Stimulated activated effector memory CD8-positive, alpha-beta T cell treated with anti-CD3 and anti-CD28 coated beads, Interleukin-12 subunit alpha, Interleukin-12 subunit beta, amount 100 ng/mL, for 72 hours (primary cell): ENCODE data around the gene COL6A2.
A peak's percentile ranks its signal among the peaks of the same experiment; 100 is the strongest.
"Not testable (repeated sequence)": the region's sequence is repeated elsewhere in the genome, so short reads cannot be mapped to it uniquely, and the experiment has no call there.

Experiments used
- ATAC-seq: fragments of 150-1000 bp; cut with Tn5 transposase; 2 replicates; pipeline ENCODE4 v1.10.0; 2021
- DNase-seq, 2 donors: peaks; one replicate each; pipeline ENCODE4 v3.0.0; 2021 to 2022; ENCODE audit warnings: low spot score in 2 of 2
- H3K27ac Mint-ChIP-seq: one replicate; pipeline ENCODE4 v1.8.0; 2022; ENCODE audit warnings: mild to moderate bottlenecking, mixed read lengths
- H3K36me3 Mint-ChIP-seq: one replicate; pipeline ENCODE4 v1.8.0; 2022; ENCODE audit warnings: mild to moderate bottlenecking, mixed read lengths
- H3K4me1 Mint-ChIP-seq: one replicate; pipeline ENCODE4 v1.8.0; 2022; ENCODE audit warnings: mixed read lengths
- H3K4me3 Mint-ChIP-seq: one replicate; pipeline ENCODE4 v1.8.0; 2022; ENCODE audit warnings: mild to moderate bottlenecking, mixed read lengths
- H3K9me3 Mint-ChIP-seq: one replicate; pipeline ENCODE4 v1.8.0; 2022; ENCODE audit warnings: mixed read lengths

Gene COL6A2

DNA sequence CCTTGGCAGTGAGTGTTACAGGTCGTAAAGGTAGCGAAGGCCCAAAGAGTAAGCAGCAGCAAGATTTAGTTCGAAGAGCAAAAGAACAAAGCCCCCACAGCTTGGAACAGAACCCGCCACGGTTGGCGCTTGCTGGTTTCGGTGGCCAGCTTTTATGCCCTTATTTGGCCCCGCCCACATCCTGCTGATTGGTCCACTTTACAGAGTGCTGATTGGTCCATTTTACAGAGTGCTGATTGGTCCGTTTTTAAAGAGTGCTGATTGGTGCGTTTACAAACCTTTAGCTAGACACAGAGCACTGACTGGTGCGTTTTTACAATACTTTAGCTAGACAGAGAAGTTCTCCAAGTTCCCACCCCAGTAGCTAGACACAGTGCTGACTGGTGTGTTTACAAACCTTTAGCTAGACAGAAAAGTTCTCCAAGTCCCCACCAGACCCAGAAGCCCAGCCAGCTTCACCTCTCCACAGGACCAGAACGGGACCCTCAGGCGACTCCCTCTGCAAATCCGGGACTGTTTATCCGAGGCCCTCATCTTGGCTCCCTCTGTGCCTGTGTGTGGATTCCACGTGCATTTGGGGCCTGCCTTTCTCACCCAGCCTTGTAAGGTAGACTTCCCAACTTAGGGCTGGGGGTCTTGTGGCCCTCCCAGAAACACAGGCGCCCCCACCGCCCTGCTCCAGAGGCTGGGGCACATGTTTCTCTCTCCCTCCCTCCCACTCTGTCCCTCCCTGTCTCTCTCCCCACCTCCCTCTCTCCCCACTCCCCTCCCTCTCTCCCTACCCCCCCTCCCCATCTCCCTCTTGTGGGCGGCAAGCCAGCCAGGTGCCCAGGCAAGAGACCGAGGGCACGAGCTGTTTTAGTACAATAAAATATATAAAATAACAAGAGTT is 44.9 kb downstream of the COL6A2 start:
- Mint-ChIP-seq H3K9me3 (no peaks in the 10 kb centered on the region), H3K27ac (peak overlapping the region; percentile 91), H3K4me3 (peak overlapping the region; percentile 76), H3K36me3 (no peaks in the 10 kb centered on the region), H3K4me1 (peaks cover 15% of the 10 kb centered on the region)
- ATAC-seq (no peak), DNase-seq (no peak)

- peak overlapping the region; percentile 76 for H3K4me3 Mint-ChIP-seq
- no peak for ATAC-seq
- H3K4me1 Mint-ChIP-seq: peaks cover 15% of the 10 kb centered on the region
These were observed 46.7 kb downstream of the COL6A2 start for GRCh38 chr21:46144464-46145070.

GRCh38 chr21:46145159-46145839 is 47.4 kb downstream of the COL6A2 start:
- Mint-ChIP-seq H3K36me3 (no peaks in the 10 kb centered on the region), H3K27ac (peak overlapping the region; percentile 91), H3K4me3 (no peak overlapping the region), H3K4me1 (peaks cover 15% of the 10 kb centered on the region), H3K9me3 (no peaks in the 10 kb centered on the region)
- ATAC-seq (no peak), DNase-seq (no peak)

More at GRCh38 chr21:46144464-46145070, 46.7 kb downstream of the COL6A2 start:
- no peak for DNase-seq
- H3K36me3 Mint-ChIP-seq: no peaks in the 10 kb centered on the region
- no peaks in the 10 kb centered on the region for H3K9me3 Mint-ChIP-seq
- peak overlapping the region; percentile 91 for H3K27ac Mint-ChIP-seq

DNA sequence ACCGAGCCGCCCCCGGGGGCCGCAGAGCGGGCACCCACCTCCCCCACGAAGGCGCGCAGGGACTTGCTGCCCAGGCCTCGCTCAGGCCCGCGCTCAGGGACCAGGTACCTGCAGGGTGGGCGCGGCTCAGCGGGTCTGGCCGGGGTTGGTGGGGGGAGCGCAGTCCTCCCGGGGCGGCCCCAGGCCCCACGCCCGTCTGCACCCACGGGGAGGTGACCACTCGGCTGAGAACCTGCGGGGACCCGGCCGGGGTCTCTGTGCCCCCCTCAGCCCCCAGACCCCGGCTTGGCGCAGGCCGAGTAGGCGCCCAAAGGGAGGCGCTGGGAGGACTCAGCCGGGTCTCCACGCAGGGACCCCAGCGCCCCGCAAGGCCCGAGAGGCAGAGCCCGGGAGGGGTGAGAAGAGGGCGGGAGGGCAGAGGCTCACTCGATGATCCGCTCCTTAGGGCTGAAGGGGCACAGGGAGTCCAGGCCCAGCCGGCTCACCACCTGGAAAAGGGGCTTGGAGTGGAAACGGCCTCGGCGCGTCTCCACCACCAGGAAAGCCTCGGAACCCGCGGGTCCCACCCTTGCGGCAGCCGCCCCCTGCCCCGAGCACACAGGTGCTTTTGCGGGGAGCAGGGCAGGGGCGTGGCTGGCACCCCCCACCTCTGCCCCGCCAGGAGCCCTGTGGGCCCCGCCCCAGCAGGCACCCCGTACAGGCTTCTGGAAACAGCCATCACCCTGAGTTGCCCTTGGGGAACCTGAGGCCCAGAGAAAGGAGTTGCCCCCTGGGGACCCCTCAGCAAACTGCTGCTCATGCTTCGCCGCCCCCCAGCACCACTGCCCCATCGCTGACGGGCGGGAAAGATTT is 48.2 kb downstream of the COL6A2 start:
- peak overlapping the region; percentile 32 for H3K27ac Mint-ChIP-seq

DNA sequence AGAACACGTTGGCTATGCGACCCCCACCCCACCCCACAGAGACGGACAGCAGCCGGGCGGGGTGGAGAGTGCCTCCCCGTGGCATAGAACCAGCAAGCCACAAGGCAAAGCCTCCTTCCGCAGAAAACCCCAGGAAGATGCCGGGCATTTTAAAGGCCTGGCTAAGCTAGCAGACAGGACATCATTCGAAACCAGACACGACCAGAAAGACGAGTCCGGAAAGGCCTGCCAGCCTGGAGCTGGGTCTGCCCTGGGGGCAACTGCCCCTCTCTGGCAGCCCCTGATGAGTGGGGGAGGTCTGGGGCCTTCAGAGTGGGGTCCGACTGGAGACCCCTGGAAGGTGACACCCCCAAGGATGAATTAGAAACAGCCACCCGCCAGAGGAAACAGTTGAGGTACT is 48.9 kb downstream of the COL6A2 start:
- DNase-seq (no peak), ATAC-seq (no peak)
- Mint-ChIP-seq H3K27ac (peak overlapping the region; percentile 32), H3K4me1 (peaks cover 15% of the 10 kb centered on the region), H3K36me3 (no peaks in the 10 kb centered on the region), H3K4me3 (no peak overlapping the region), H3K9me3 (no peaks in the 10 kb centered on the region)

More for the DNA sequence above, 48.2 kb downstream of the COL6A2 start:
- Mint-ChIP-seq H3K9me3 (no peaks in the 10 kb centered on the region), H3K4me3 (no peak overlapping the region), H3K4me1 (peaks cover 15% of the 10 kb centered on the region), H3K36me3 (no peaks in the 10 kb centered on the region)
- DNase-seq: no peak
- ATAC-seq: no peak

DNA sequence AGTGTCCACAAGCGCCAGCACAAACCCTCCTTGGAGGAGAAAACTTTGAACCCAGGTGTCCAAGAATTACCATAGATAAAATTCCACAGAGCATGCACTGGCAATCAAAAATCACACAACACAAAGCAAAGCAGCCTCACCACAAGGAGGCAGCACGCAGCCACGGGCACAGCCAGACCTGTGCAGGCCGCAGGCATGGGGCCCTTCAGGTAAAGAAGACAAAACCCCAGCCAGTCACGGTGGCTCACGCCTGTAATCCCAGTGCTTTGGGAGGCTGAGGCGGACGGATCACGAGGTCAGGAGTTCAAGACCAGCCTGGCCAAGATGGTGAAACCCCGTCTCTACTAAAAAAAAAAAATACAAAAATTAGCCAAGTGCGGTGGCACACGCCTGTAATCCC is 49.5 kb downstream of the COL6A2 start:
- not testable (repeated sequence) for H3K36me3 Mint-ChIP-seq, H3K4me3 Mint-ChIP-seq, ATAC-seq, H3K9me3 Mint-ChIP-seq, H3K27ac Mint-ChIP-seq
- peaks cover 15% of the 10 kb centered on the region for H3K4me1 Mint-ChIP-seq
- DNase-seq: peak in 1 of 2 donors; percentile 63

GRCh38 chr21:46148106-46148505 is 50.2 kb downstream of the COL6A2 start:
- ATAC-seq (no peak), DNase-seq (no peak)
- Mint-ChIP-seq H3K4me3 (no peak overlapping the region), H3K27ac (no peak overlapping the region), H3K4me1 (peaks cover 15% of the 10 kb centered on the region), H3K9me3 (no peaks in the 10 kb centered on the region), H3K36me3 (no peaks in the 10 kb centered on the region)

DNA sequence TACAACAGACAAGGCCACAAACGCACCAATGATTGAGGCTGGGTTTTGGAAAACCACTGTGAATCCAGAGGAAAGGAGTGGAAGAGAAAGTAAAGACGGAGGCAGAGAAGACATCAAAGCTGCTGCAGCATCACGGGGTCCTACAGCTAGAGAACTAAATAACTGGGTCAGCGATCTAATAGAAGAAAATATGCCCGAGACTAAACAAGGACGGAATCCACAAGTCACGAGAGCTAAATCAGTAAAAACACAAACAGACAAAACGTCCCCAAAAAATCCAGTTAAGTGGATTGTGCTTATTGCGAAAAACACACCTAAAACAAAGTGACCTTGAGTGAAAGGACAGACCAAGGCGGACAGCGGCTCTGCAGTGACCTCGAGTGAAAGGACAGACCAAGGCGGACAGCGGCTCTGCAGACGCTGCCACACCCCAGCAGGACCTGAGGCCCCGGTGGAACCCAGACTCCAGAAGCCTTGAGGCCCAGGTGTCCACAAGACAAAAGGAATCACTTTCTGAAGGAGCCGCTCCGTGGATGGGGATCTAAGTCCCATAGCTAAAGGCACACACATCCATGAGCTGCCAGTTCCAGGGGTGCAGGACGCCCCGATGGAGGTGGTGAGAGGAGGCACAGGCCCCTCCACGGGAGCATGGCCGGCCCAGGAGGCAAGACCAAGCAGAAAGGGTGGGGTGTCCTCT is 51.4 kb downstream of the COL6A2 start:
- Mint-ChIP-seq H3K4me1 (peaks cover 5% of the 10 kb centered on the region), H3K27ac (no peak overlapping the region), H3K9me3 (no peaks in the 10 kb centered on the region), H3K36me3 (no peaks in the 10 kb centered on the region), H3K4me3 (no peak overlapping the region)
- ATAC-seq: no peak
- no peak for DNase-seq

DNA sequence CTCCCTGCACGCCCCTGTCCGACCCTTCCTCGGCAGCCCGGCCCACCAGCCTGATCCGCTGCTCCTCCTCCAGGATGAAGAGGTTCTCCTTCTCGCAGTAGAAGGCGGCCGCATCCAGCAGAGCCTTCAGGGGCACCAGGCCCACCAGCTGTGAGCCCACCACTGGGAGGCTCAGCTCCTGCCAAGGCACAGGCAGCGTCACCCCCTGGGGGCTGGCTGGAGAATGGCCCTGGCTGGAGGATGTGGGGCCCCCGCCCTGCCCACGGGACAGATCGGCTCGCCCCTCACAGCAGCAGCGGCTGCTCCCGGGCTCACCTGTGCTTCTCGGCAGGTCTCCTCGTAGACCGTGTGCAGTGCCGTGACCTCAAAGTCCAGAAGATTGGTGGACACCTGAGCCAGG is 52.2 kb downstream of the COL6A2 start:
- no peaks in the 10 kb centered on the region for H3K9me3 Mint-ChIP-seq
- no peak overlapping the region for H3K27ac Mint-ChIP-seq
- H3K4me3 Mint-ChIP-seq: no peak overlapping the region
- no peaks in the 10 kb centered on the region for H3K4me1 Mint-ChIP-seq
- no peak for DNase-seq
- no peak for ATAC-seq
- H3K36me3 Mint-ChIP-seq: no peaks in the 10 kb centered on the region

DNA sequence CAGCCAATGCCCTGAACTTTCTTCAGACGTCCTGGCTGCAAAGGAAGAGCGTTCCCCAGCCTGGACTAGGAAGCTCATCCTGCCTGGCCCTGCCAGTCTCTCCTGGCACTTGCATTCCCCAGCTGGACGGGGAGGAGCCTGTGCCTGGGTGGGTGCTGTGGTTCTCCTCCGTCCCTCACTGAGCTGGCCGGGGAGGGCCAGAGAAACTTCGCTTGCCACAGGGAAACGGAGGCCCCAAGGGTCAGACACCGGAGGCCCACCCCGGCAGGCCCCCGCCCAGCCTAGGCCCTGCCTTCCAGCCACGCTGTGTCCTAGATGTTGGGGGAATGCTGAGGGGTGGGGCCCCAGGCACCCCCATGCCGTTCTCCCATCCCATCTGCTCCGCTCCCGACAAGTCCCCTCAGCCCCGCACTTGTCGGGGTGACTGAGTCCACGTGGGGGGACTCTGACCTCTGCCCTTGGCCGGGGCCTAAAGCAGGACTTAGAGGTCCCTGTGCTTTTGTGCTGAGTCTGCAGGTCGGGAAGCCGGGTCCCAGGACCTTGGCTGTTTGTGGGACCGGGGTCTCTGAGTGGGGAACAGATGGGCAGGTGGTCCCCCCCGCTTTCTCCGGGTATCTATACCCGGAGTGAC is 52.7 kb downstream of the COL6A2 start:
- Mint-ChIP-seq H3K4me3 (no peak overlapping the region), H3K36me3 (no peaks in the 10 kb centered on the region), H3K9me3 (no peaks in the 10 kb centered on the region), H3K4me1 (no peaks in the 10 kb centered on the region), H3K27ac (no peak overlapping the region)
- ATAC-seq (no peak), DNase-seq (no peak)

- DNase-seq: no peak
- Mint-ChIP-seq H3K27ac (no peak overlapping the region), H3K4me1 (no peaks in the 10 kb centered on the region), H3K36me3 (no peaks in the 10 kb centered on the region), H3K4me3 (no peak overlapping the region), H3K9me3 (no peaks in the 10 kb centered on the region)
- no peak for ATAC-seq
These were observed 53.5 kb downstream of the COL6A2 start for GRCh38 chr21:46151261-46151988.

GRCh38 chr21:46151989-46152926 is 54.3 kb downstream of the COL6A2 start:
- H3K27ac Mint-ChIP-seq: no peak overlapping the region
- H3K4me3 Mint-ChIP-seq: no peak overlapping the region
- ATAC-seq (no peak), DNase-seq (no peak)
- no peaks in the 10 kb centered on the region for H3K36me3 Mint-ChIP-seq
- no peaks in the 10 kb centered on the region for H3K9me3 Mint-ChIP-seq
- H3K4me1 Mint-ChIP-seq: no peaks in the 10 kb centered on the region

DNA sequence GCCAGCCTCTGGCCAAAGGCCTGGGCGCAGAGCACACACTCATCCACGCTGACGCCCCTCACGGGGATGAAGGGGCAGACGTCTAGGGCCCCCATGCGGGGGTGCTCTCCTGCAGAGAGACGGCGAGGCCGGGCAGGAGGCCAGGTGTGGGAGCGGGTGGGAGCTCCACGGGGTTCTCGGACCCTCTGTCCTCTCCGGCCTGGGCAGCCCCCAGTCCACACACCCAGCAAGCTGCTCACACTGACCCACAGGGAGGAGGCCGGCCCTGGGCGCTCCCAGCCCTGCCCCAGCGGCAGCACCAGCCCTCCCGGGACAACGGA is 55.0 kb downstream of the COL6A2 start:
- H3K4me3 Mint-ChIP-seq: no peak overlapping the region
- H3K9me3 Mint-ChIP-seq: no peaks in the 10 kb centered on the region
- ATAC-seq (peak; percentile 6), DNase-seq (no peak)
- H3K27ac Mint-ChIP-seq: no peak overlapping the region
- no peaks in the 10 kb centered on the region for H3K4me1 Mint-ChIP-seq
- no peaks in the 10 kb centered on the region for H3K36me3 Mint-ChIP-seq
